HT-29 (cell line): ENCODE results near the gene CDK19. TPM values are rescaled to one million over a fixed set of nuclear protein-coding genes. Genes with fewer than 3 reads are reported as not detected.
"Not testable (repeated sequence)": the region's sequence is repeated elsewhere in the genome, so short reads cannot be mapped to it uniquely, and the experiment has no call there.

Experiments used
- DNase-seq: peaks from one replicate; pipeline ENCODE4 v3.0.0-alpha.2; 2015; ENCODE audit warnings: low spot score
- total RNA-seq: library from RNA; depleted of rRNA; stranded (reverse); fragments of >200 nt; shearing (Covaris generic); gene quantifications from 2 replicates; pipeline ENCODE4 v1.2.3, GENCODE V29; 2014

The CDK19 gene
- total RNA-seq, 1 experiment from 2014 or later = 4.0 TPM

DNA sequence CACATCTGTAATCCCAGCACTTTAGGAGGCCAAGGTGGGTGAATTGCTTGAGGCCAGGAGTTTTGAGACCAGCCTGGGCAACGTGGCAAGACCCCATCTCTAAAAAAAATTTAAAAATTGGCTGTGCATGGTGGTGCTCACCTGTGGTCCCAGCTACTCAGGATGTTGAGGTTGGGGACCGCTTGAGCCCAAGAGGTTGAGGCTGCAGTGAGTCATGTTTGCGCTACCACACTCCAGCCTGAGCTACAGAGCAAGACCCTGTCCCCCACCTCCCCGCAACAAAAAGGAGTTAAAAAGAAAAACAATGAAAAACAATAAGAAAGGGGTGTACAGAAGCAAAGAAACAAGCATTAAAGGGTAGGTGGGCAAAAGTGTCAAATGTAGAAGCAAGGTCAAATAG lies 57.3 kb downstream of the CDK19 start:
- DNase-seq = no peak

DNA sequence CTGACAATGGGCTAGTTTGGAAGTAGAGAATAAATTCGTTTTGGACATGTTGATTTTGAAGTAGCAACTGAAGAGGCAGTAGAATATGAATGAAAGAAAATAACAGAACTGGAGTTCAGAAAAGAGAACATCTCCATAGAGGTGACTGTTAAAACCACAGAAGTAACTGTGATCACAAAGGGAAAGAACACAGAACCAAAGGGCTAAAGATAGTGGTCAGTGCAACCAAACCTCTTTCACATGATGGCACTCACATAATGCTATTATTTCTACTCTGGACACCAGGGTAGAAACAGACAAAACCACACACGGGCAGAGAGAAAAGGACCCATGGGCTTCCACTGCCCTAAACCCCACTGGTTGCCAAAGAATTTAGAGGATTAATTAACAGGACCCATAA lies 58.5 kb downstream of the CDK19 start:
- DNase-seq = no peak

DNA sequence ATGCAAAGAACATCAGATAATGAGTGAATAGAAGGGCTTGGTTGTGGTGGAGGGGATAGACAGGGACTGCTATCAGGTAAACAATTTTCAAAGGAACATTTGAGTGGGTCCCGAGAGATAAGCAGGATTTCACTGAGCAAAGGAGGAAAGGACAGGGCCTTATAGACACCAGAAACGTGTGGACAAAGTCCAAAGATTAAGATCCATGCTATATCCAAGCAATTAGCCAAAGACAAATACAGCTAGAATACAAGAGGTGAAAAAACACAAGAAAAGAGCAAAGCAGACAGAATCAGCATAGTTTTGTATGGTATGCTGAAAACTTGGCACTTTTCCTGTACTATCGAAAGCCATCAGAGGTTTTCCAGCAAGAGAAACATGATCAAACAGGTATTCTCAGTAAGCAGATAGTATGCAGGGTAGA lies 59.8 kb downstream of the CDK19 start:
- DNase-seq = no peak

DNA sequence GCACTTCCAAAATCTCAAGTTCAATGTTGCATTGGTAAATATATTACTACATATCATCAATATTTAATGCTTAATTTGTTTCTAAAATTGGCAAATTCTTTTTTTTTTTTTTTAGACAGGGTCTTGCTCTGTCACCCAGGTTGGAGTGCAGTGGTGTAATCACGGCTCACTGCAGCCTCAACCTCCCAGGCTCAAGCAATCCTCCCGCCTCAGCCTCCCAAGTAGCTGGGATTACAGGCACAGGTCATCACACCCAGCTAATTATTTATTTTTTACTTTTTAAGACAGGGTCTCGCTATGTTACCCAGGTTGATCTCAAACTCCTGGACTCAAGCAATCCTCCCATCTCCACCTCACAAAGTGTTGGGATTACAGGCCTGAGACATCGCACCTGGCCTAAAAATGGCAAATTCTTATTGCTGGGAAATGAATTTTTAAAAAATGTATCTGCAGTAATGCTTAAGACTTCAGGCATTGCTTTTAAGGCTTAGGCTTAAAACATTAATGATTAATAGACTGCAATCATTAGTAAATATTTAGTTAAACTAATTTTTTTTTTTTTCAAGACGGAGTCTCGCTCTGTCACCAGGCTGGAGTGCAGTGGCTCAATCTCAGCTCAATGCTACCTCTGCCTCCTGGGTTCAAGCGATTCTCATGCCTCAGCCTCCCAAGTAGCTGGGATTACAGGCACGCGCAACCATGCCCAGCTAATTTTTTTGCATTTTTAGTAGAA lies 61.2 kb downstream of the CDK19 start:
- not testable (repeated sequence) for DNase-seq

DNA sequence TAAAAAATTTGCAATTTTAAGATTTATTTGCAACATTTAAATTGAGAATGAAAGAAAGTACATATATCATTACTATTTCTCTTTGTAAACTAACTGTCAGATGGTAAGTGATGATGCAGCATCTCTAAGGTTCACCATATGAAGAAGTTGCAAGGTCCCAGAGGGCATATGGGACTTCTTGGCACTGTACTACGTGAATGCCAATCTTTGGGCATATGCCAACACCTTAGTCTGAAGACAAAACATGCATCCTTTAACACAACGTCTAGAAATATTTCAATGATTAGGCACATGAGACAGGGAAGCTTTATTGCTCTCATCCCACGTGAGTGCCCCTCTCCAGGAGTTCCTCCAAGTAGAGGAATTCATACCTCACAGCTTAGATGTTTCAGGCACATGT lies 66.8 kb downstream of the CDK19 start:
- no peak for DNase-seq

DNA sequence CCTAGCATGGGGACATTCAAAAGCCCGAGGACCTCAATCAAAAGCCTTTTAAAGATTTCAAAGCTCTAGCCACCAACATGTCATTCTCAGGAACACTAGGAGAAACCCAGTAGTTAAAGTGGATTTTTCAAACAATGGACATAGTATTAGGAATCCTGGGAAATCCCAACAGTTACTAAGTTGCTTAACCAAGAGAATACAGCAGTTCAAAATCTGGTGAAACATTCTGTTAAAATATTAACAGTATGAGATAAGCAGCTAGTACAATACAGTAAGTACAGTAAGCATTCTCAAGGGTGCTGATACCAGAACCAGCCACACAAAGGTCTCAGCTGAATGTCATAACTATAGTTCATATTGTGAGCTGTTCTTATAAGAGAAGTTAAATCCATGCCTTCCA lies 68.6 kb downstream of the CDK19 start:
- no peak for DNase-seq

DNA sequence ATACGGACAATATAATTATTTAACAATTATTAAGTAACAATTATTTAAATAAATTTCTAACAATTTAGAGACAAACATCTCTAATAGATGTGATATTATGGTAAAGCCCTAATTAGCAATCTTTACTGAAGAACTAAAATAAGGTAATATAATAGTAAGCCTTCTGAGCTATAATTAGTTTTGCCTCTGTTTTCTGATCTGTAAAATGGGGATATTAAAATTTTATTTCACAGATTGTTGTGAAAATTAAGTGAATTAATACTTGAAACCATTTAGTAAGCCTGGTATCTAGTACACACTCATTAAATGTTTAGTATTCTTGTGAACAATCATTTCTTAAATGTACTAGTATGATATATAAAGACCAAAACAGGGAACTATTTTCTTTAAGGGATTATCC lies 70.3 kb downstream of the CDK19 start:
- DNase-seq = no peak

DNA sequence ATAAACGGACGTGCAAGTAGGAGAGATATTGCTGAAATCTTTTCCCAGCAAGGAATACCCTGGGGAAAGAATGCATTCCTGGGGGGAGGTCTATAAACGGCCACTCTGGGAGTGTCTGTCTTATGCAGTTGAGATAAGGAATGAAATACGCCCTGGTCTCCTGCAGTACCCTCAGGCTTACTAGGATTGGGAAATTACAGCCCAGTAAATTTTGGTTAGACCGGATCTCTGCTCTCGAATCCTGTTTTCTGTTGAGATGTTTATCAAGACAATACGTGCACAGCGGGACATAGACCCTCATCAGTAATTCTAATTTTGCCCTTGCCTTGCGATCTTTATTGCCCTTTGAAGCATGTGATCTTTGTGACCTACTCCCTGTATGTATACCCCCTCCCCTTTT lies 72.7 kb downstream of the CDK19 start:
- not testable (repeated sequence) for DNase-seq

DNA sequence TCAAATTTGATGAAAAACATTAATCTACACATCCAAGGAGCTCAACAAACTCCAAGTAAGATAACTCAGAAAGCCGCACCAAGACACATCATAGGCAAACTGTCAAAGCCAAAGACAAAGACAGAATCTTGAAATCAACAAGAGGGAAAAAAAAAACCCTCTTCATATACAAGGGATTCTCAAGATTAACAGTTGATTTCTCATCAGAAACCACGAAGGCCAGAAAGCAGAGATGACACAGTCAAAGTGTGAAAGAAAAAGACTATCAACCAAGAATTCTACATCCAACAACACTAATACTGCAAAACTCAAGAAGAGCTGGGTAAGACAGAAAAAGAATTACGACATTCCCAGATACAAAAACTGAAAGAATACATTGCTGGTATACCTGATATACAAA lies 73.8 kb downstream of the CDK19 start:
- DNase-seq = no peak

DNA sequence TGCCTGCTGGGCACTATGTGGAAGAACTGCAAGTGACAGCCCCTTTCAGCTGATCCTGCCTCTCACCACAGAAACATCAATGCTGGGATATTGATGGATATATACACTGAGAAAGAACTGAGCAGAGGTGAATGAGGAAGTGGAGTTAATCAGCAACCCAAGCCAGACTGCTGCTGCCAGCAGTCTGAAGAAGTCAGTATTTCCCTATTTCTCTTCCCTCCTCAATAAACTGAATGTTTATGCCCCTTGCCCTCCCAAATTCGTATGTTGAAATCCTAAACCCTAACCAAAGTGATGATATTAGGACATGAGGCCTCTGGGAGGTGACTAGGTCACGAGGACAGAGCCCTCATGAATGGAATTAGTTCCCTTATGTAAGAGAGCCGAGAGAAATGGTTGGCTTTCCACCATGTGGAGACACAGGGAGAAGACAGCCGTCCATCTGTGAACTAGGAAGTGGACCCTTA lies 76.3 kb downstream of the CDK19 start:
- DNase-seq = peak; percentile 52

DNA sequence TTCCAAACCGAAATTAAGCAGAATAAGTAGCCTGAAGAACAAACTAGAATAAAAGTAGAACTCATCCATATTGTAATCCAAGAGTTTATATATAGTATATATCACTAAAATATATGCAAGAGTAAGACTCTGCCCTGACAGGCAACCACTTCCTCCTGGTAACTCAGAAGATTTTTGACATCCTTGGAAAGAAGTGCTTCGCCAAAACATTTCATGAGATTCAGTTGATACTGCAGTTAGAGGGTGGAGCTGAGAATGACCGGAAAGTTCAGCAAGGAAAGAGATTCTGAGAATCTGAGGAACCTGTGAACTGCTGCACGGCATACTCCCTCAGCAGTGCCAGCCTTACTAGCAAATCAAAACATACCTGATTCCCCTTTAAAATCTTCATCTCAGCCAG lies 79.6 kb downstream of the CDK19 start:
- no peak for DNase-seq

DNA sequence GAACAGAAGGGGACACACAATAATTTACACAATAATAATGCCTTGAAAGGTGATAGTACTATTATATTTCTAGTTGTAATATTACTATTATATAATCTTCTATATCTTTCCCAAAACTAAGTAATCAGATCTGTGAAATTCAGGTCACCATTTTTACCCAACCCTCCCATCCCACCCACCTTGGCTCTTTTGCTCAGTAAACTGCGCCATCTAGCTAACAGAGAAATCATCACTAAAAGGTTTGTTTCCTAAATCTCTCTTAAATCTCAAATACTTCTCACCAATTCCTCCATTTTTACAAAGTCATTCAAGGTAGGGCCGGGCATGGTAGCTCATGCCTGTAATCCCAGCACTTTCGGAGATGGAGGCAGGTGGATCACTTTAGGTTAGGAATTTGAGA lies 83.4 kb downstream of the CDK19 start:
- no peak for DNase-seq

DNA sequence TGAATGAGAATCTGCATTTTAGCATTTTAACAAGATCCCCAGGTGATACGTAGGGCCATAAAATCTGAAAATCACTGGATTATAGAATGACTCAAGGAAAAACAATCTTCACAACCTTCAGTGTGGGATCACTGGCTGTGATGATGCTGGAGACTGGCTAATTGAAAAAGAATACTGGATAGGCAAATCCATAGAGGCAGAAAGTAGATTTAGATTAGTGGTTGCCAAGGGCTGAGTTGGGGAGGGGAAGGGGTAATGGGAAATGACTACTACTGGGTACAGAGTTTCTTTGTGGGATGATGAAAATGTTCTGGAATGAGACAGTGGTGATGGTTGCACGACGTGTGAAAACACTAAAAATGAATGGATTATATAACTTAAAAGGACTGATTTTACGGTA lies 84.1 kb downstream of the CDK19 start:
- DNase-seq = no peak

DNA sequence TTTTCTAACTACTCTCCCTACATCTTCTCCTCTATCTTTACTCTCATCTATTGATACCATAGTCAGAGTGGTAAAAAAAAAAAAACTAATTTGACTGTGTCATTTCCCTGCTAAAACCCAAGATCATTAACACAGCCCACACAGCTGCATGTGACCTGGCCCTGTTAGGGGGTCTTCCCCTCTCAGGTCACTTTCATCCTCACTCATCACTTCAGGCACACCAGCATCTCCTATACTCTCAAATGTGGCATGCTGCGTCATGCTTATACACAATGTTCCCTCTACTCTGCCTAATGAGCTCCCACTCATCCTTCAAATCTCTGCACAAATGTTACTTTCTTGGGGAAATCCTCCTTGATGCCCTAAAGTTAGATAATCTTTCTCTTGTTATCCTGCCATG lies 86.8 kb downstream of the CDK19 start:
- no peak for DNase-seq

DNA sequence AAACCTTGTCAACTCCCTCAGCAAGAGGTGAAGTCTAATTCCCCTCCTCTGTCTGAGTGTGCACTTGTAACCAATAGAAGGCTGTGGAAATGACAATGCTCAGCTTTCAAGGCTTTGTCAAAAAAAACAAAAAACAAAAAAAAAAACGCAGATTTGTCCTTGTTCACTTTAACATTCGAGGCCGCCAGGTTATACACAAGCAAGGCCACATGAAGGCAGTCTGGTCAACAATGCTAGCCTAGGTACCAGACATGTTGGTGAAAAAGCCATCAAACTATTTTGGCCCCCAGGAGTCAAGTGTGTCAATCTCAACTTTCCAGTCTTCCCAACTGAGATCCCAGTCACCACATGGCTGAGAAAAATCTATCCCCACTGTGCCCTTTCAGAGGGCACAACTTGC lies 92.3 kb downstream of the CDK19 start:
- no peak for DNase-seq

DNA sequence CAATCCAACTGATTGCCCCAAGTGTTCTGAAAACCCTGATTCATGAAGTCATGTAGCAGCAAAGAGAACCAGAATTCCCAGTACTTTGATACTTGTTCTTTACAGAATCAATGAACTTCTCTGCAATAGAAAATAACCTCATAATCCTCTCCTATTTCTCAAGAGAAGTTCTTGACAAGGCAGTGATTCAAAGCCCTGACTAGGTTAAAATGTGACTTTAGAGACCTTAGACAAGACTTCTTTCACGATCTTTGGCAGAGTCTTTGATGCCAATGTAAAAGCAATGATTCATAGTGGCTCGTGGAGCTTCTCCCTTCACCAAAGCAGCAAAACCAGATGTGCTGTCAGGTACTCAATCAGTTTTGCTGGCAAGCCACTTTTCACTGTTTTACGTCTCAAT lies 95.2 kb downstream of the CDK19 start:
- DNase-seq = no peak

DNA sequence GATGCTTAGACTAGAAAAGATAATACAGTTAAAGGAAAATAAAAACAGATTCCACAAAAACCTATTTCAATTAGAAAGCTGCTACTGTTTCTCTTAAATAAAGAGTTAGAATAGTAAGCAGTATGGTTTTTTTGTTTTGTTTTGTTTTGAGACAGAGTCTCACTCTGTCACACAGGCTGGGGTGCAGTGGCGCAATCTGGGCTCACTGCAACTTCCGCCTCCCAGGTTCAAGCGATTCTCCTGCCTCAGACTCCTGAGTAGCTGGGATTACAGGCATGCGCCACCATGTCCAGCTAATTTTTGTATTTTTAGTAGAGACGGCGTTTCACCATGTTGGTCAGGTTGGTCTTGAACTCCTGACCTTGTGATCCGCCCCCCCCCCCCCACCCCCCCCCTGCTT lies 95.7 kb downstream of the CDK19 start:
- not testable (repeated sequence) for DNase-seq

DNA sequence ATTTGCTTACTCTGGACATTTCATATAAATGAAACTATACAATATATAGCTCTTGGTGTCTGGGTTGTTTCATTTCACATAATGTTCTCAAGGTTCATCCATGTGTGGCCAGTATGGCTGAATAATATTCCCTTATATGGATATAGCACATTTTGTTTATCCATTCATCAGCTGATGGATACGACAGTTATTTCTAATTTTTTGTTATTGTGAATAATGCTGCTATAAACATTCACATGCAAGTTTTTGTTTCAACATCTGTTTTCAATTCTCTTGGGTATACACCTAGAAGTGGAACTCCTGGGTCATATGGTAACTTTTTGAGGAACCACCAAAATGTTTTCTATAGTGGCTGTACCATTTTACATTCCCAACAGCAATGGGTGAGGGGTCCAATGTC lies 101.1 kb downstream of the CDK19 start:
- no peak for DNase-seq

DNA sequence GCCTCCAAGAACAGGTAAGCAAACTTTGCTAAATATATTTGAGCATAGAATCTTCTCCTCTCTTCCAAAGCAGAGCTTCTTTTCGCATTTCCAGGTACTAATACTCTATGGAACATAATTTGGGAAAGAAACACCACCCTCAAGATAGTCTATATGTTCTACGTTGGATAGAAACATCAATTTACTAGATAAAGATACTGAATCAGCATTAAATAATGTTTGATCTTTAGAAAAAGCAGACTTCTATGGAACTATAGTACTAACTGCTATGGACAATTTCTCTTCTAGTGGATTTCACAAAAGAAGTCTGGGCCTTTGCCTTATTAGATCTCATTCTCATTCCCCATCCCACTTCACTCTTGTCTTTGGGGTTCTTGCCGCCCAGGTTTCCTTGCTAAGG lies 103.0 kb downstream of the CDK19 start:
- DNase-seq = no peak

DNA sequence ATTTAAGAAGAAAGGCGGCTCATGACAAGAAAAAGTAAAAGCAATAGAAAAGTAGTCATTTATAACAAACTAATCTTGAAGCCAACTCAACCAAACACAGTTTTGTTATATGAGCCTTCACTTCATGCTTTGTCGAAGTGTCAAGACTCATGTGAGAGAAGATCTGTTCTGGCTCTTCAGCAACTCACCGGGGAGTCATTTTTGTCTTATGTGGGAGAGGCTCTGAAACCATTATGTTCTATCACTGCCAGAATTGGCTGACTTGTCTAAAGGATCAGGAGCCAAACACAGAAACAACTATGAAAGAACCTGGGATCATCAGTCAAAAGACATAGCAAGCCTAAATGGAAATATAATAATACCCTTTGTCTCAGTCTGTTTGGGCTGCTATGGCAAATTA lies 105.2 kb downstream of the CDK19 start:
- no peak for DNase-seq

DNA sequence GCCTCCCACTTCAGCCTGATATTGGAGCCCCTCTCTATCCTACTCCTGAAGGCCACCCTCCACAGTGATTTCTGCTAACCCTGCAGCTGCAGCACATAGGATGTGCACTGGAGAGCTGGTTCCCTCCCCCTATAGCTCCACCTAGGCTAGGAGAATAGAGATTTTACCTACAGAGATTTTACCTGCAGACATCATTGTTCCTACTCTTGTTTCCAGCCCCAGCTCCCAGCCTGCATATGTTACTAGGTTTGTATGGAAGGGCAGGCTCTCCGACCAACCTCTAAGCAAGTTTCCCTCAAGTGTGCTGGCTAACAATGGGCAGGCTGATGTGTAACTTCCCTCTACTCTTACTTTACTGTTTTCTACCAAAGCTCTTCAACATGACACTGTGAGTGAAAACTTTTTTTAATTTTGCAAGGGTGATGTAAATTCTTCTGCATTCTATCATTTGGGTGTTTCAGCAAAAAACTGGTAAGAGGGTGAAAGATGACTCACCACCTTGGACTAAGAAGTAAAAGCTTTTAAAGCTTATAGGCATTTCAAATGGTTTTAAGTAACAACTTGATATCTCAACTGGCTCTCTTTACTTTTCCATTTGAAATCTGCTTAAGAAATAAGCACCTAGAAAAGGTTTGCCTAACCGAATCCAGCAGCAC lies 106.8 kb downstream of the CDK19 start:
- no peak for DNase-seq

DNA sequence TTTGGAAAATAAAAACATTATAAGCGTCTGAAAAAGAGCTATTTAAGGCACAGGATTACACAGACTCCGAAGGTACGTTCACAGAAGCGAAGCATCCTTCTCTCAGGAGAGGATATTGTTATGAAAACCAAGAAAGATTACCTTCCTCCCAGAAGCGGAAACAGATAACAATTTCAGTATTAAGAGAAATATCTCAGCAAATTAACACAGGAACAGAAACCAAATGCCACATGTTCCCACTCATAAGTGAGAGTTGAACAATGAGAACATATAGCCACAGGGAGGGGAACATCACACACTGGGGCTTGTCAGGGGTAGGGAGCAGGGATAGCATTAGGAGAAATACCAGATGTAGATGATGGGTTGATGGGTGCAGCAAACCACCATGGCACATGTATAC lies 109.7 kb downstream of the CDK19 start:
- no peak for DNase-seq

DNA sequence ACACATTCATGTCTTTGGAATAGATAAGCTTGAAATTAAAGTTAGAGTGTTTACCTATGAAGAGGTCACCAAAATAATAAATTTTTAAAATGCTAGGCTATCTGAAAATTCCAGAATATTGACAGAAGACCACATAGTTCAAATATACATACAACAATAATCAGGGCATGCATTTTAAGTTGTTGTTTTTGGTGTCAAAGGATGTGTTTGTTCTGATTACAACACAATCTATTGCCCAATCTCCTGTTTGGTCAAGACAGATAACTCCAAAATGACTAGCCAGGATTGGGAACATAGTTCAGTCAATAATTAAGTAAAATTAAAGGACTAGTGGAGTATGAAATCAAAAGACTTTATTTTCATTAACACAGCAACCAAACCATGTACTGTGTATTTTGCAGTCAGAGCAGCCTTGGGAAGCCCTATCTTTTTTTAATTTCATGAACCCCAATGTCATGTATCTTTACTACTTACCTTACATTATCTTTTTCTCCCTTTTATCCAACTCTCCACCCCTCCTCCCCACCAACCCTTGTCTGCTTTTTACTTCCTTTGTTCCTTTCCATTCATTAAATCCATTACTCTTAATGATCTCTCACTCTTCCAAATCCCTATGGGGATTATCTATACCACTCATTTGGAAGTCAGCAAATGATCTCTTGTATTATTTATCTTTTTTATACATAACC lies 111.2 kb downstream of the CDK19 start:
- DNase-seq = no peak
